NCI-H748 treated with DMSO at 0.1 percent for 48 hours (cell line): Measurements from ENCODE around the gene GATAD1.
A peak's percentile ranks its signal among the peaks of the same experiment; 100 is the strongest.
"Not testable (repeated sequence)": the region's sequence is repeated elsewhere in the genome, so short reads cannot be mapped to it uniquely, and the experiment has no call there.

Source experiments
- DNase-seq: peaks from one replicate; lab custom pipeline; 2025; lab: John Stamatoyannopoulos, UW

Gene GATAD1

GRCh38 chr7:92436612-92437445, 10.5 kb upstream of the GATAD1 start:
- no peak for DNase-seq

GRCh38 chr7:92437956-92438491, 9.3 kb upstream of the GATAD1 start:
- no peak for DNase-seq

DNA sequence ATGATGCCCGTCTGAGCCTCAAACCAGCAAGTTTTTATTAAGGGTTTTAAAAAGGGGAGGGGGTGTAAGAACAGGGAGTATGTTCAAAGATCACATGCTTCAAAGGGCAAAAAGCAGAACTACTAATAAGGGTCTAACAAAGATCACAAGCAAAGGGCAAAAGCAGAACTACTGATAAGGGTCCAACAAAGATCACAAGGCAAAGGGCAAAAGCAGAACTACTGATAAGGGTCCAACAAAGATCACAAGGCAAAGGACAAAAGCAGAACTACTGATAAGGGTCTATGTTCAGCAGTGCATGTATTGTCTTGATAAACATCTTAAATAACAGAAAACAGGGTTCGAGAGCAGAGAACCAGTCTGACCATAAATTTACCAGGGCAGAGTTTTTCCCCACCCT, 4.6 kb upstream of the GATAD1 start:
- not testable (repeated sequence) for DNase-seq

- DNase-seq = no peak
Measured at GRCh38 chr7:92446869-92447344, 375 bp upstream of the GATAD1 start.

DNA sequence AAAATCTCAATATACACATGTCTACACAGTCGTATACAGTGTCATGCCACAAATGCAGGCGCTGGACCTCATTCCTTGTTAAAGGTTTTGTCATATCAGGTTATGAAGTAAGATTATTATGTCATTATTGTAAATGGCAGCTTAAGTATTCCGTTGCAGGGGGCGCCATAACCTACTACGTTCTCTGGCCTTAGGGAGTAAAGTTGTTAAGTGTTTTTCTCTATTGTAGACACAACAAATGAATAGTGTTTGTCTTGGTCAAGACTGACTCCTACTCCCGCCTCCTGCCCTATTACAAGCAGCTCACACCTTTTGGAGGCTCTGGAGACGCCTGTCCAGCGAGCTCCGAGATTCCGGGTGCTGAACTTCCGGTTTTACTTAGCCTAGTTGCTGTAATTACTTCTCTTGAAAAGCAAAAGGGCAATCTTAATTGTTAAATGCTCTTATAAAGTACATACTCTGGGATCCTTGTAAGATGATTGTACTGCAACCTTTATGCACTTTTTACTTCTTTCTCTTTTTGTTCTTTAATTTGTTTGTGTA, 994 bp downstream of the GATAD1 start:
- DNase-seq = peak; percentile 48

DNA sequence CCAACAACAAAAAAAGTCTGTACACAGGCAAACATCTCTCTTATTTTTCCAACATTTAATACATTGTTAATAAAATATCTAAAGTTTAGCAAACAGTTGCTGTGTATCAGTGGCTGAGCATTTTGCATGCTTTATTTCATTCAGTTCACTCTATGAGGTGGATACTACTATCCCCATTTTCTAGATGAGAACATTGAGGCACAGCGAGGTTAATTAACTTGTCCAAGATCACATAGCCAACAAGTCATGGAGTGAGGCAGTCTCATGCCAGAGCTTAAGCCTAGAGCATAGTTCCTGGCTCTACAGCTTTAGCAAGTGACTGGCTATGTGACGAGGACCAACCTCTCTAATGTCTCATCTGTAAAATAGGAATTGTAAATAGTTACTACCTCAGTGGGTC, 4.4 kb downstream of the GATAD1 start:
- no peak for DNase-seq

DNA sequence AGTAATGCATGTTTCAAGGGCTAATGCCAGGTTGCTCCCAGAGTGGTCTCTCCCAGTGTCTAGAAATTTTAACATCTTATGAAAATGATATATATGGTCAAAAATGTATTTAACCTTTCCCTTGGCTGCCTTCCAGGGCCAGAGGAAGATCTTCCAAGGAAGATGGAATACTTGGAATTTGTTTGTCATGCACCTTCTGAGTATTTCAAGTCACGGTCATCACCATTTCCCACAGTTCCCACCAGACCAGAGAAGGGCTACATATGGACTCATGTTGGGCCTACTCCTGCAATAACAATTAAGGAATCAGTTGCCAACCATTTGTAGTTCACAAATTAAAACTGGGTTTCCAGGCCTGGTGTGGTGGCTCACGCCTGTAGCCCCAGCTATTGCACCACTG, 9.0 kb downstream of the GATAD1 start:
- no peak for DNase-seq

DNA sequence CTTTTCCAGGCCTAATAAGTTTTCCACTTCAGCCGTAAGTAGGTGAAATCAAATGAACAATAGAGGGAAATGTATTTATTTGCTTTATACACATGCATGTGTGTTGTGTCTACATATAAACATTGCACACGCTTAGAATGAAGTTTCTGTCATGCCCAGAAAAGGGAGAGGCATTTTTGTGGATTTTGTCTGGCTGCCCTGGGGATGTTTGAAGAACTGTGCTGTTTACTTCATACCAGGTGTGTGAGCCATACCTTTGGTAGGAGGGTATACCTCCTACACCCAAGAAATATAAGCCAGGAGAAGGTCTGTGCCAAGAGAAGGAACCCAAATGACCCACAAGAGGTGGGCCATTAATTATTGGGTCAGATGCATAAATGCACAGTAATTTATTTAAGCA, 12.8 kb downstream of the GATAD1 start:
- no peak for DNase-seq

GRCh38 chr7:92460510-92460909, 13.2 kb downstream of the GATAD1 start:
- DNase-seq = no peak

GRCh38 chr7:92461027-92462003, 14.0 kb downstream of the GATAD1 start:
- peak; percentile 23 for DNase-seq

DNA sequence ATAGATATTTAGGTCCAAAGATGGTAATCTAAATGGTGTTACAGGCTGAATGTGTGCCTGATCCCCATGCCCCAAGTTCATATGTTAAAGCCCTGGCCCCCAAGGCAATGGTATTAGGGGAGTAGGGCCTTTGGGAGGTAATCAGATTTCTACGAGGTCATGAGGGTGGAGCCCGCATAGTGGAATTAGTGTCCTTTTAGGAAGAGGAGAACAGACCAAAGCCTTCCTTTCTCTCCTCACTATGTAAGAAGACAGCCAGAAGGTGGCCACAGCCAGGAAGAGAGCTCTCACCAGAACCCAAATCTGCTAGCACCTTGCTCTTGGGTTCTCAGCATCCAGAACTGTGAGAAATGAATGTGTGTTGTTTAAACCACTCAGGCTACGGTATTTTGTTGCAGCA, 15.3 kb downstream of the GATAD1 start:
- no peak for DNase-seq

DNA sequence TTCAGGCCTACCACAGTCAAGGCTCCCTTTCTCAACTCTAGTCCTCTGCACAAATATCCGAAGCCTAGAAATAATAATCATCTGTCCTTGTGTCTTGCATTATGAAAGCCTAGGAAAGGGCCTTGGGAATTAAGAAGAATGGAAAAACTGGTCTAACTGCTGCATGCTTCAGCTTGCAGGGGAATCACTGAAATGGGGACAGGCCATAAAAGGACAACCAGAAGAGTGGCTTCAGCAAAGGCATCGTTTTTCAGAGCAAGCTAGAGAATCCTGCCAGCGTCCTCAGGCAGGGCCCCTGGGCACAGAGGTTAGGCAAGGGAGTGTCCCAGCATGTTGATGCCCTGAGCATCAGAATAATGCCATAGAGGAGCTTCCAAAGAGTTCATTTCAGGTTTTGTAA, 17.2 kb downstream of the GATAD1 start:
- no peak for DNase-seq

GRCh38 chr7:92466682-92467081, 19.4 kb downstream of the GATAD1 start:
- no peak for DNase-seq

DNA sequence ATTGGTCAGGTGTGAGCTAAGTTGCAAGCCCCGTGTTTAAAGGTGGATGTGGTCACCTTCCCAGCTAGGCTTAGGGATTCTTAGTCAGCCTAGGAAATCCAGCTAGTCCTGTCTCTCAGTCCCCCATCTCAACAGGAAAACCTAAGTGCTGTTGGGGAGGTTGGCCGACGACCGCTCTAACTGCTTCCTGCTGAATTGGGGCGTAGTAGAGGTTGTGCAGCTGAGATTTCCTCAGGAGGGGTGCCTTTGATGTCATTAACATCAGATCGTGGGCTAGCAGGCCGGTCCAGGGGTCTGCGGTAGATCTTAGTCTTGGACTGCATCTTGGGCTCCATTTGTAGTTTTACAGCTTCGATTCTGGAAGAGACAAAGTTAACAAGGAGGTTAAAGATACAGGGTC, 21.3 kb downstream of the GATAD1 start:
- DNase-seq = not testable (repeated sequence)

GRCh38 chr7:92473989-92474388, 26.7 kb downstream of the GATAD1 start:
- DNase-seq = not testable (repeated sequence)

GRCh38 chr7:92475261-92475770, 28.0 kb downstream of the GATAD1 start:
- not testable (repeated sequence) for DNase-seq

- not testable (repeated sequence) for DNase-seq
Measured at GRCh38 chr7:92475851-92476590, 28.7 kb downstream of the GATAD1 start.

GRCh38 chr7:92477681-92478080, 30.4 kb downstream of the GATAD1 start, which contains the start of gene ERVW-1:
TSS of gene ERVW-1 (minus strand) at chr7:92477946. CDS start at chr7:92470381, 7,565 bp downstream.
- not testable (repeated sequence) for DNase-seq

GRCh38 chr7:92478095-92478494, 30.8 kb downstream of the GATAD1 start:
- no peak for DNase-seq

GRCh38 chr7:92478711-92479110, 31.4 kb downstream of the GATAD1 start:
- no peak for DNase-seq

DNA sequence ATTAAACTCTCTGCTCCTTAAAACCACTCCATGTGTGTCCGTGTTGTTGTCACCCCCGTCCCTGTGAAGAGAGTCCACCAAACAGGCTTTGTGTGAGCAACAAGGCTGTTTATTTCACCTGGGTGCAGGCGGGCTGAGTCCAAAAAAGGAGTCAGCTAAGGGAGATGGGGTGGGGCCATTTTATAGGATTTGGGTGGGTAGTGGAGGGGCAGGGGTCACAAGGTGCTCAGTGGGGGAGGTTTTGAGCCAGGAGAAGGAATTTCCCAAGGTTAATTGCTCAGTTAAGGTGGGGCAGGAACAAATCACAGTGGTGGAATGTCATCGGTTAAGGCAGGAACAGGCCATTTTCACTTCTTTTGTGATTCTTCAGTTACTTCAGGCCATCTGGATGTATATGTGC, 31.9 kb downstream of the GATAD1 start:
- DNase-seq = not testable (repeated sequence)
